Measurements from ENCODE around the gene CREG1.

The CREG1 gene

DNA sequence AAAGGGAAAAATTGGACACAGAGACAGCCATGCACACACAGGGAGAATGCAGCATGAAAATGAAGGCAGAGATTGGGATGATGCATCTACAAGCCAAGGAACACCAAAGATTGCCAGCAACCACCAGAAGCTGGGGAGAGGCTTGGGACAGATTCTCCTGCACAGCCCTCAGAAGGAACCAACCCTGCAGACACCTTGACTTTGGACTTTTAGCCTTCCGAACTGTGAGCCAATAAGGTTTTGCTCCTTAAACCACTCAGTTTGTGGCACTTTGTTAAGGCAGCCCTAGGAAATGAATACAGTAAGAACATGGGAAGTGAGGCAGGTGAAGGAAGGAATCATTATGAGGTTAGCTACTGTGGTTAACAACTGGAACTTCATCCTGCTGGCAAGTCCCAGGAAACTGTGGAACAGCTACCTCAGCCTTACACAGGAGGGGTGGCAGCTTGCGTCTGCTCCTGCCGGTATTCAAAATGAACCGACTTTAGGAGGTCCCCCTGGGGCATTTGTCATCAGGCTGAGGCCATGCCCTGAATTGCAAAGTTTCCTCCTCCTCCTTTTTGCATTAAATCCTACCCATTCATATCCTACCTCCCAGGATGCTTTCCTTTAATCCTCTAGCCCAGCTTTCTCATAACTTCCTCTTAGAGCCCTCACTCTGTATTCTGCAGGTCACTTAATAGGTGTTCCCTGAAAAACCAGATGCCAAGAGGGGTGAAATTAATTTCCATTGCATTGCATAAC is 50.7 kb downstream of the CREG1 start:
- FAIRE-seq: peak; percentile 99

GRCh38 chr1:167502192-167502551 is 51.4 kb downstream of the CREG1 start:
- FAIRE-seq: peak; percentile 39

DNA sequence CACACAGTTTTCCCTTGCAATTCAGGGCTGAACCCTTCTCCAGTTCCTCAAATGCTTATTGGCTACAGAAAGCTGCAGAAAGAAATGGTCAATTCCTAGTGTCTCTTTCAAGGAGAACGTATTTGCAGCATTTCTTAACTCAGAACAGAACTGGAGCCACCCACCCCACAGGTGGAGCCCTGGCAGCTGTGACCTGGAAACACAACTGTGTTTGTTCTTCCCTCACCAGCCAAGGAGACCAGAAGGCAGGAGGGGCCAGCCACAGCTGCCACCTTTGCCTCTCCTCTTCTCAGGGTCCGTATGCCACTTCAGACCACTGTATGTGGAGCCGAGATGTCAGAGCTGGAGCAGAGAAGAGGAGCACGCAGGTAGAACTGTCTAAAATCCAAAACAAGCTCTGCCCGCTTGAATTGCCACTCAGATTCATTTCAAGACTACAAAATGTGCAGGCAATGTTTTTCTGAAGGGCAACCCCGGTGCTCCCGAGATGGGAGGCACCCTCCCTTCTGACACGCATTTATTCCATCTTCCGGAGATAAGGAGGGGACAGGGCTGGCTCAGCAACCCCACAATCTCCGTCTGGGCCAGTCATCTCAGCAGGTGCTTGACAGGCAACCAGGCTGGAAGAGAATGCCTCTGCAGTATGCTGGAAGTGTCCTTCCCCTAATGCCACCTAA is 51.9 kb downstream of the CREG1 start:
- FAIRE-seq: peak; percentile 72

DNA sequence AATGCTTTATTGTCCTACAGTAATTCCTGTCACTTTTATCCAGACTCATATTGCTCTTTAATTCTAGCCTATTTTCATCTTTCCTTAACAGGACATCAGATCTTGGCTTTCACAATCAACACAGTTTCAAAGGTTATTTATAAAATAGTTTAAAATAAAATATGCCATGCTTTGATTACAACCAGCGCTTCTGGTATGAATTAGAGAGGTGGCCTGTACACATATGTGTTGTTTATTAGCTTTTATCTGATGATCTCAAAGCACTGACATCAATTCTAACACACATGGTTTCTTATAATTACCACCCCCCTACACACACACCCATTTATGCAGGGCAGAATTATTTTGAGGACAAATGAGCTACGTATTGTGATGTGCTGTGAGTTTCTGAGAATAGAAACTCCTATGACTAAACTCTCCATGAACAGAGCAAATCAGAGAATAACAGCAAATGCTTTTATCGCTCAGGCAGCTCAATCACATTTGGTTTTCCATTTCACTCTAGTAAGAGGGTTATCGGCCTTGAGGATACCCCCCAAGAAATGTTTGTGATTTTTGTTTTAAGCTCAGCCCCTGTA is 53.2 kb downstream of the CREG1 start:
- FAIRE-seq: peak; percentile 82

DNA sequence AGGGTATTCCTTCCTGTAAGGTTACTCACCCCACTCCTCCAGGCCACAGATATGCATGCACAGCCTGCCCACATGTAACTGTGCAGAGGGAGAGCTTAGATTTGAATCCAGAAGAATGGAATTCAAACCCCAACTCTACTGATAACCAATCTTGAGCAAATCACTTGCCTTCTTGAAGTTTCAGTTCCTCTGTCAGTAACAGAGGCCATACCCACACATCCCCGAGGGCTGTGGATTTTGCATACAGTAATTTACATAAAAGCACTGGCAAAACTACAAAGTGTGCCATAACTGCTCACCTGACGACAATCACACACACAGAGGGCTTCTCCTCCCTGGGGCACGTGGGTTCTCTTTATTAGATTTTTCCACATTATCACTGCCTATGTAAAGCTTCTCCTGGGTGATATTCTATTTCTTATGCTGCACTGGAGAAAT is 53.9 kb downstream of the CREG1 start:
- peak; percentile 17 for FAIRE-seq

DNA sequence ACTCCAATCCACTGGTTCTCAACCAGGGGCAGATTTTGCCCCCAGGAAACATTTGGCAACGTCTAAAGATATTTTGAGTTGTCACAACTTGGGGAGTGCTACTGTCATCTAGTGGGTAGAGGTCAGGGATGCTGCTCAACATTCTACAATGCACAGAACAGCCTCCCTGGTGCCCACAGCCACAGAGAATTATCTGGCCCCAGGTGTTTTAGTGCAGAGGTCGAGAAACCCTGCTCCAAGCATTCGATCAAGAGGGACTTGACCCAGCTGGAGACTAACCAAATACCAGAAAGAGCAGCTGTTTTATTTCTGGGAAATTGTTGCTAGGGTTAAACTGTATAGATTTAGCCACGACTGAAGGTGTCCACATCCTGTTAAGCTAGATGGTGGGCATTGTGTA is 54.5 kb downstream of the CREG1 start:
- peak; percentile 54 for FAIRE-seq

GRCh38 chr1:167496797-167497619 is 56.6 kb downstream of the CREG1 start:
- peak; percentile 93 for FAIRE-seq

DNA sequence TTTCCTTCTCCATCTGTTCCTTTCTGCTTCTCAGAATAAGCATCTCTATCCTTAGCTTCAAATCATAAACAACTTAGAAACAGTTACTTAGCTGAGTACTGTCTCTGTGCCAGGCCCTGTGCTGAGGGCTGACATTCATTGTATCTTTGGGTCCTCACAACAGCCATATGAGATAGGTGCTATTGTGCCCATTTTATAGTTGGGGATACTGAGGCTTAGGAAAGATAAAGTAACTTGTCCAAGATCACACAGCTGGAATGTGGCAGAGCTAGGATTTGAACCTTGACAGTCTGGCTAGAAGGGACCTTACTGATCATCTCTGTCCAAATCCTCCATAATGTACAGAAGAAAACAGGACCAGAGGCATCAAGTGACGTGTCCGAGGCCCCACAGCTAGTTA is 60.2 kb downstream of the CREG1 start:
- FAIRE-seq: no peak

DNA sequence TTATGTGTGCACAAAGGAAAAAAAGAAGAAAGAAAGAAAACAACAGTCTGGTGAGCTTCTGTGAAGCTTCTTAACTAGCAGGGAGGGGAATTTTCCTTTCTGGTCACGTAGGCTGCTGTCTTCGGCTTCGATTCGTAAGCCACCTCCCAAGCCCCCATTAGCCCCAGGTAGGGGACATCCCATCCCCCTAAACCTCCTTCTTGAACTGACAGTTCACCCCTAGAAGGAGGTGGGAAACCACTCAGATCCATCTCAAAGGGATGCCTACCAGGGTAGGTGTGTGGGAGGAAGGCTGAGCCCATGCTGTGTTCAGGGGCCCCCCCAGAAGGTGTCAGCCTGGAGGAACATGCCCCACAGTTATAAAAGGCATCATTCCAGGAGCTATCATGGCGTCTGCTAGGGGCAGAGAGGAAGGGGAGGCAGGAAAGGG is 61.1 kb downstream of the CREG1 start:
- no peak for FAIRE-seq

- peak; percentile 93 for FAIRE-seq
Observed at GRCh38 chr1:167491586-167492461, 61.7 kb downstream of the CREG1 start.

All from G401.6 (cell line).